Right lobe of liver (tissue), 4 donors: ENCODE measurements around the gene ZDHHC6.

Source experiments
- CTCF ChIP-seq, 4 donors: fragments of 200-600 bp in 3 of 4; fragments of 450-650 bp in 1 of 4; IDR thresholded peaks; one replicate each; pipeline versions ENCODE4 v1.5.1 to v1.8.0; 2016 to 2022; ENCODE audit warnings: antibody characterized with exemption in 4 of 4, mild to moderate bottlenecking in 2 of 4
- POLR2A ChIP-seq: fragments of 450-650 bp; IDR thresholded peaks from one replicate; pipeline ENCODE4 v1.6.1; 2017; ENCODE audit warnings: antibody characterized with exemption, mild to moderate bottlenecking
- donor health status: DM: no; HTN: no; CAD: no.
- donor health status: DM: no; HTN: no; CAD: no.
- donor health status: DM: no; HTN: yes; CAD: no.

- TF ChIP-seq CTCF (IDR thresholded peaks at IDR 0.05) (no peak), POLR2A (no peak)
Measured at GRCh38 chr10:112460366-112460765, 13.7 kb upstream of the ZDHHC6 start.
